GM19238 (cell line): Measurements from ENCODE around the gene TARBP1.

Source experiments
- DNase-seq: peaks from one replicate; pipeline ENCODE4 v3.0.0; 2011; ENCODE audit warnings: low spot score; ENCODE audit not compliant: insufficient read length

TARBP1 gene

DNA sequence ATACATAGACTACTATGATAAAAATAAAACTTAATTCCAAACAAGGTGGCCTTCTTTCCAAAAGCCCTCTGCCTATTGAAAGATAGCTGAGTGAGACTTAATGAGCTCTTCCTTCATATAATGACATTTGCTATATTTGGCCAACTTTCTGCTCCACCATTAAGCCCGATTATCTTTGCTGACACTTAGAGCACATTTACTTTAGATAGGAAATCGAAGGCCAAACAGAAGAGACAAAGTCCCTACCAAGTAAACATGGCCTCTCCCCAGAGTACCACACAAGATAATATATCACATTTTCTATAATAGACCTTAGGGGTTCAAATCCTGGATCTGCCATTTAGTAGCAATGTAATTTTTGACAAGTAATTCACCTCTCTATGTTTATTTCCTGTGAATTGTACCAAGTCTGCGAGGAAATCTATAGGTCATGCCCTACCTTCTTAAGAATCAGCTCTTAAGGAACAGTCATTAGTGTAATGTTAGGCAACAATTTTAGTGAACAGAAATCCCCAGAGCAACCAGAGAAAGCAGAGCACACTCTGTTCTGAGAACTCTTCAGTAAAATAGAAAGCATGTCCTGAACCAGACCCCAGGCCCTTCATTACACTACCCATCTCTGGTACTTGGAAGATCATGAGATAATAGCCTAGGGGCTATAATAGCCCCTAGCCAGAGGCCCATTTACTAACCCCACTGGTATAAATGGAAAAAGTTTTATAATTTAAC is 123.0 kb downstream of the TARBP1 start:
- DNase-seq: no peak

DNA sequence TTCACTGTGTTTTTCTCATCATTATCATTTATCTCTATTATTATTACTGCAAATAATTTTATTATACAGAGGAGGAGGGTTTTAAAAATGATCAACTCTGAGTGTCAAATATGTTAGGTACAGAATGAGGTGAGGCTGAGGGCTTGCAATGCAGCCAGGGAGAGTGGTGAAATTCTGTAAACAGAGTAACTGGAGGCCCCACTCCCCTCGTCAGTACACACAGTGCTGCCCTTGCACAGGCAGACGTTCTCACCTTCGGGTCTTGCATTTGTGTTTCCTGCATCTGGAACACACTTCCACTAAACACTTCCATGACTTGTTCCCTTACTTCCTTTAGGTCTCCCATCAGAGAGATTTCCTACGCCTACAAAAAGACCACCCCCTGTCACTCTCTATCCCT is 130.0 kb downstream of the TARBP1 start:
- no peak for DNase-seq

GRCh38 chr1:234345237-234345636 is 133.7 kb downstream of the TARBP1 start:
- no peak for DNase-seq

- no peak for DNase-seq
Measured at GRCh38 chr1:234342774-234343173, 136.2 kb downstream of the TARBP1 start.
